ENCODE data around the gene FAM200B. TPM values are rescaled to one million over a fixed set of nuclear protein-coding genes. Genes with fewer than 3 reads are reported as not detected.

The FAM200B gene
- total RNA-seq = 18.5 and 32.1 TPM in 2 replicates

DNA sequence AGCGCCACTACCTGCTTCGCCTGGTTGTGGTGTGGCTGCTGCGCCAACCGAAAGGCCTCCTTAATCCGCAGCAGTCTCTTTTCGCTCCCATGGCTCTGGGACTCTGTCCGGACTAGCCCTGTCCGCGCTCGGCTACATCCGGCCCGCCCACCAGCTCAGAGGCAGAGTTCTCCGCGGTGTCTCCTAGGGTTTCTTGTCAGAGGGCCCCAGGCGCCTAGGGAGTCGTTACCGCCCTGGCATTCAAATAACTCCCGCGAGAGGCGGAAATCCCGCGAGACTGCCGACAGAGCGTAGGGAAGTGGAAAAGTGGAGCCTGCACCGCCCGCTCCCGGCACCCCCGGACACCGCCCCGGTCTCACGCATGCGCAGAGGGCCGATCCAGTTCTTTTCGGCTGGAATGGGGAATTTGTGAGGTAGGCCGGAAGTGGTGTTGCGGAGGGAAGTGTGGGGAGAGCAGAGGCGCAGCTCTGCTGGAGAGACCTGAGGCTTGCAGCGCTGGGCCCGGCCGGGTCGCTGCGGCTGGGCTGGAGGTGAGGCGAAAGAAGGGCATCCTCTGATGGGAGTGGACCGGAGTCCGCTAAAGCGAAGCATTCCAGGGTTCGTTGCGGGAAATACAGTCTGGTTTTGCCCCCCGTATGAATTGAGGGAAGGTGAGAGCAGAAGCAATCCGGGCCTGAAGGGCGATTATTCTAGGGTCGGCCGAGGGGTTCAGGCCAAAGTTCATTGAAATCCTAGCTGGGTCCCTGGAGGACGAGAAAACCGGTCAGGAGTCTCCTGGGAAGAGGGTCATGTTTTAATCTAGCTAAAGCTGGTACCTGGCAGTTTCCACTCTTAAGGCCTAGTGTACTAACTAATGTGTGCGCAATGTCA lies at the start of gene FAM200B:
FAM200B (plus strand) TSS at position 456 of the 870 bp plus-strand sequence. CDS start 5,151 bp downstream, outside the sequence.

DNA sequence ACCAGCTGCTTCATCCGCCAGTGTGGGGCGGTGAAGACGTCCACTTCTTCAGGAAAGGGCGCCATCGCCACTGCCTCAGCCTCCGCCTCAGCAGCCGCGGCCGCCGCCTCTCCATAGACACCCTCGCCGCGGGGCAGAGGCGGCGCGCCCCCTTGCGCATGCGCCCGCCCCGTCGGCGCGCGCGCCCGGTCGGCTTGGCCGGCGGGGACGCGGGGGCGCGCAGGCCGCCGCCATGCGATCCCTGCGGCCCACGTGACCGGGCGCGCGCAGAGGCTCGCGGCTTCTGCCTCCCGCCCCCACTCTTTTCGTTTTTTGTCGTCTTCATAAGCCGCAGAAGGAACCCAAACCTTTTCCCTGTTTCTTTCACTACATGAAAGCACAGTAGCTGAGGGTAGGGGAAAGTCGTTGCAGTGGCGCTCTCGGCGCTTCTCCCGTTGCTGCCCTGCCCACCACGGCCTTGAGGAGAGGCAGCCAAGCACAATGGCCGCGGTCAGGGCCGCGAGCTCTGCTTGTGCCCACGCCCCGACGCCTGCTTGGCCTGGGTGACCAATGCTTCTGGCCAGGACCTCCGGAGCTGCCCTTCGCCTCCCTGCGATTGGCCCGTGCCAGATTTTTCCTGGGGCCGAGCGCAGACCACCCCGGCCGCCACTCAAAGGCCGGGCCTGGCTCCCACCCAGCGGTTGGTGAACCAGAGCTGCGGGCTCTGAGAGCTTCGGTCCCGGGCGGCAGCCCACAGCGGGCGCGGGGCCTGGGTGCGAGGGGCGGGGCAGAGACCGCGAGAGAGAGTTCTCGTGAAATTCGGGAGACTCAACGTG lies 26.2 kb upstream of the FAM200B start, which contains the start of gene FBXL5:
FBXL5 (minus strand) TSS at position 135 of the 815 bp plus-strand sequence; CDS start at position 65, 70 bp downstream.

GRCh38 chr4:15702941-15703403 lies 21.3 kb downstream of the FAM200B start, which contains the start of gene BST1:
TSS of gene BST1 (plus strand) at chr4:15703065. CDS start at chr4:15703145, 80 bp downstream.

Other genes with a start within 250 kb of the FAM200B start
- gene CC2D2A, start 211.9 kb upstream of the FAM200B start, total RNA-seq = 15.2 and 21.2 TPM in 2 replicates
- gene FBXL5, start 26.5 kb upstream of the FAM200B start, total RNA-seq = 83.7 and 125 TPM in 2 replicates
- gene BST1, start 21.2 kb downstream of the FAM200B start, total RNA-seq = 21.0 and 55.3 TPM in 2 replicates
- 0.07 TPM in 1 of 2 replicates, not detected in the other for gene CD38, start 96.5 kb downstream of the FAM200B start, total RNA-seq

Measured in smooth muscle cell of the pulmonary artery (primary cell).